ENCODE results near the gene VSTM2L.

GRCh38 chr20:37920270-37920669 lies 17.3 kb downstream of the VSTM2L start:
- TF ChIP-seq CTCF (IDR thresholded peaks at IDR 0.05) (no peak), ZFX (IDR thresholded peaks at IDR 0.05; ENCODE audit: borderline replicate concordance) (no peak)

Measured in 22Rv1 (cell line).